Stimulated activated CD8-positive, alpha-beta memory T cell treated with anti-CD3 and anti-CD28 coated beads, Interleukin-2, amount 100 ng/mL, for 1 hour (primary cell): ENCODE data around the gene ATP2B2.

Source experiments
- DNase-seq, 2 donors: peaks; one replicate each; pipeline ENCODE4 v3.0.0-alpha.2; 2020; ENCODE audit warnings: low read depth in 2 of 2

Gene ATP2B2

GRCh38 chr3:10279384-10280176 lies 225.8 kb downstream of the ATP2B2 start:
- no peak for DNase-seq

- no peak for DNase-seq
Observed at GRCh38 chr3:10278501-10278900, 226.9 kb downstream of the ATP2B2 start.

- no peak for DNase-seq
Observed at GRCh38 chr3:10277115-10277625, 228.2 kb downstream of the ATP2B2 start.

GRCh38 chr3:10274601-10275000 lies 230.8 kb downstream of the ATP2B2 start:
- DNase-seq, result no peak
